Skeletal muscle tissue (tissue), 4 donors: ENCODE measurements around the gene ABCC3. TPM values are rescaled to one million over a fixed set of nuclear protein-coding genes. Genes with fewer than 3 reads are reported as not detected.

Experiments used
- H3K27ac ChIP-seq: one replicate; pipeline ENCODE4 v1.7.0; 2013; ENCODE audit warnings: mild to moderate bottlenecking, low read depth, low read length, inconsistent platforms
- H3K27me3 ChIP-seq, 3 donors: one replicate each; pipeline ENCODE4 v1.7.0; 2013; ENCODE audit warnings: low read length in 3 of 3; ENCODE audit not compliant: control insufficient read depth in 3 of 3, insufficient read depth in 3 of 3
- H3K36me3 ChIP-seq, 3 donors: one replicate each; pipeline ENCODE4 v1.7.0; 2013; ENCODE audit warnings: low read length in 3 of 3; ENCODE audit not compliant: control insufficient read depth in 3 of 3, insufficient read depth in 3 of 3
- H3K4me1 ChIP-seq, 3 donors: one replicate each; pipeline ENCODE4 v1.7.0; 2013; ENCODE audit warnings: low read length in 3 of 3, mild to moderate bottlenecking in 3 of 3; ENCODE audit not compliant: control insufficient read depth in 3 of 3, insufficient read depth in 3 of 3
- H3K4me3 ChIP-seq, 3 donors: one replicate each; pipeline ENCODE4 v1.7.0; 2013; ENCODE audit warnings: low read length in 3 of 3
- H3K9ac ChIP-seq, 3 donors: one replicate each; pipeline ENCODE4 v1.7.0; 2013; ENCODE audit warnings: low read length in 3 of 3, mild to moderate bottlenecking in 3 of 3, moderate library complexity in 2 of 3, low read depth in 1 of 3
- H3K9me3 ChIP-seq, 3 donors: one replicate each; pipeline ENCODE4 v1.7.0; 2013; ENCODE audit warnings: low read length in 3 of 3; ENCODE audit not compliant: control insufficient read depth in 3 of 3
- total RNA-seq: library from RNA; depleted of rRNA; stranded (reverse); fragments of >200 nt; gene quantifications from one replicate; pipeline ENCODE4 v1.2.3, GENCODE V29; 2014
- donor health status: Osteomylitis.

ABCC3 gene
- total RNA-seq, 1 donor from 2014 or later: 1.0 TPM

- Histone ChIP-seq H3K9me3 (no peaks in the 10 kb centered on the region), H3K27me3 (peaks cover 3 to 27% (median 15%) of the 10 kb centered on the region in 3 donors), H3K4me1 (no peaks in the 10 kb centered on the region), H3K4me3 (no peak overlapping the region), H3K27ac (no peak overlapping the region), H3K9ac (no peak overlapping the region), H3K36me3 (no peaks in the 10 kb centered on the region)
Observed at GRCh38 chr17:50618300-50618699, 16.4 kb upstream of the ABCC3 start.

DNA sequence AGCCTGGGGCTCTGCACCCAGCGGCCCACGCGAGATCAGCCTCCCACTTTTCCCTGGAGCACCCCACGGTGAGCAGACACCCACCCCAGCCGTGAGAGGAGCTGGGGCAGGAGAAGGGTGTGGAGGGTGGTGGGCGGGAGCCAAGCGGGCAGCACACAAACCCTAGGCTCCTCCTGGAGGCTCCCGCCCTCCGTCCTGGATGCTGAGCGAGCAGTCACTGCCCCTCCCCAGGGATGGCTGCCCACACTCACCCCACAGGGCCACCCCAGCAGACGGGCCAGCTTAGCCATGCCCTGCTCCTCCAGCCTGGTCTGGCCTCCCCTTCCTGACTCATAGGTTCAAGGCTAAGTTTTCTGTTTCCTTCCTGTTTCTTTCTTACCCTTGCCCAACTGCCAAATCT is 15.7 kb upstream of the ABCC3 start:
- Histone ChIP-seq H3K36me3 (no peaks in the 10 kb centered on the region), H3K9ac (no peak overlapping the region), H3K27me3 (peaks cover 3 to 27% (median 15%) of the 10 kb centered on the region in 3 donors), H3K27ac (no peak overlapping the region), H3K4me3 (no peak overlapping the region), H3K9me3 (no peaks in the 10 kb centered on the region), H3K4me1 (no peaks in the 10 kb centered on the region)

DNA sequence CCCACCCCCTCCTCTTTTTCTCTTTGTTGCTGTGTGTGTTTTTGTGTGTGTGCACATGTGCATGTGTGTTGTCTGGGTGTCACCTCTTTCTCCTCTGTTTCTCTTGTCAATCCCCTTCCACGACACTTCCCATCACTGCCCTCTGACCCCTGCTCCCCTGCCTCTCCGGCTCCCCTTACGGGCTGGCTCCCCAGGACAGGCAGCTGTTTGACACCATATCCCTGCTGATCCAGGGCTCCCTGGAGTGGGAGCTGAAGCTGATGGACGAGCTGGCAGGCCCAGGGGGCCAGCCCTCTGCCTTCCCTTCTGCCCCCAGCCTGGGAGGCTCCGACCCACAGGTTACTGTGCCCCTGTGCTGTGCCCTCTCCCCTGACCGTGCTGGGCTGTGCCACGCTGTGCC is 15.2 kb upstream of the ABCC3 start:
- Histone ChIP-seq H3K27ac (no peak overlapping the region), H3K4me1 (no peaks in the 10 kb centered on the region), H3K4me3 (no peak overlapping the region), H3K9me3 (no peaks in the 10 kb centered on the region), H3K9ac (no peak overlapping the region), H3K36me3 (no peaks in the 10 kb centered on the region), H3K27me3 (peaks cover 3 to 27% (median 15%) of the 10 kb centered on the region in 3 donors)

DNA sequence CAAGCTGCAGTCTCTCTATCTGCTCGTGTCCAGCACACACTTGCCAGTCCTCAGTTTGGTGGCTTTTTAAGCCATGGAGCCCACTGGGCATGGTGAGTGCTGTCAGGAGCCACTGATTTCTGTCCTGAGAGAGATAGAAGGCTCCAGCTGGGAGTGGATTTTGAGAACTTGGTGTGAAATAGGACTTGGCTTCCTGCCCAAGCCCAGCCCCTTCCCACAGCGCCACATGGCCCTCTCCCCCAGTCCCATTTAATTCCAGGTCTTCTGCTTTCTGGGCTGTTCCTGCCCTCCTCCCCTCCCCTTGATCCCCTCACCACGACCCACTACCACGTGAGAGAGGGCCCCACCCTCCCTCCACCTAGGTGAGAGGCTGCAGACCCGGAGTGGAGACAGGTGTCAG is 14.4 kb upstream of the ABCC3 start:
- H3K9me3 ChIP-seq: no peaks in the 10 kb centered on the region
- H3K27ac ChIP-seq: no peak overlapping the region
- no peak overlapping the region for H3K4me3 ChIP-seq
- H3K36me3 ChIP-seq: no peaks in the 10 kb centered on the region
- H3K27me3 ChIP-seq: peaks cover 3 to 27% (median 15%) of the 10 kb centered on the region in 3 donors
- no peaks in the 10 kb centered on the region for H3K4me1 ChIP-seq
- H3K9ac ChIP-seq: no peak overlapping the region

DNA sequence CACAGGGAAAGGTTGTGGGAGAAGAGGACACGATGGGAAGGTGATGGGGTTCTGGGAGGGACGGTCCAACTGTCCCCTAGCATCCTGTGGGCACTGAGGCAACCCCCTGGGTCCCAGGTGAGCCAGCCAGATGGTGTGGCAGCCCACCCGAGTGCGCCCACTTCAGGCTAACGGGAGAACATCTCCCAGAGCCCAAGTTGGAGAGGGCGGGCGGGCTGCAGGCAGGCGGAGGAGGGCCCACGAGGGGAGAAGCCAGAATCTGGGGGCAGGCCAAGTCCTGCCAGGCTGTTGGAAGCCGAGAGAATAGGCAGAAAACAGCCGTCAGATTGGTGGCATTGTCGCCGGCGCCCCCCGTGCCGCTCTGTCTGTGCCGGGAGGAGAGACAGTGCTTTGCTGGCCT is 13.8 kb upstream of the ABCC3 start:
- H3K9ac ChIP-seq: no peak overlapping the region
- H3K4me3 ChIP-seq: no peak overlapping the region
- no peak overlapping the region for H3K27ac ChIP-seq
- no peaks in the 10 kb centered on the region for H3K36me3 ChIP-seq
- H3K27me3 ChIP-seq: peaks cover 3 to 27% (median 15%) of the 10 kb centered on the region in 3 donors
- peaks cover 0 to under 1% (median 0%) of the 10 kb centered on the region in 3 donors for H3K4me1 ChIP-seq
- no peaks in the 10 kb centered on the region for H3K9me3 ChIP-seq

DNA sequence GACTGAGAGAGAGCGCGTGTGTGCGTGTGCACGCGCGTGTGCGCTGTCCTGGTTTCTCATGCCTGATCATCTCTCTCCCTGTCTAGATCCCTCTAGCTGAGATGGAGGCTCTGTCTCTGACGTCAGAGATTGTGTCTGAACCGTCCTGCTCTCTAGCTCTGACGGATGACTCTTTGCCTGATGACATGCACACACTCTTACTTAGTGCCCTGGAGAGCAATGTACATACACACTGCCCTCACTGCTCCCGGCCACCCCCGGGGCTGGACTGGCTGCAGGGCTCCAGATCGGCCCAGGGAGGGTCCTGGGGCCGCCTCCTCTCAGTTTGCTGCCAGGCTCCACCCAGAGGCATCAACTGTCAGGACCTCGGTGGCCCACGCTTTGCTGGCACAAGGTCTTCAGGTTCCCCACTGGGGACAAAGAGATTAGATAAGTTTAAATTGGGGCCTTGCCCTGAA is 13.1 kb upstream of the ABCC3 start:
- Histone ChIP-seq H3K4me3 (no peak overlapping the region), H3K9ac (no peak overlapping the region), H3K4me1 (peaks cover 0 to 8% (median 0%) of the 10 kb centered on the region in 3 donors), H3K9me3 (no peaks in the 10 kb centered on the region), H3K27ac (no peak overlapping the region), H3K27me3 (peaks cover 3 to 24% (median 15%) of the 10 kb centered on the region in 3 donors), H3K36me3 (no peaks in the 10 kb centered on the region)

DNA sequence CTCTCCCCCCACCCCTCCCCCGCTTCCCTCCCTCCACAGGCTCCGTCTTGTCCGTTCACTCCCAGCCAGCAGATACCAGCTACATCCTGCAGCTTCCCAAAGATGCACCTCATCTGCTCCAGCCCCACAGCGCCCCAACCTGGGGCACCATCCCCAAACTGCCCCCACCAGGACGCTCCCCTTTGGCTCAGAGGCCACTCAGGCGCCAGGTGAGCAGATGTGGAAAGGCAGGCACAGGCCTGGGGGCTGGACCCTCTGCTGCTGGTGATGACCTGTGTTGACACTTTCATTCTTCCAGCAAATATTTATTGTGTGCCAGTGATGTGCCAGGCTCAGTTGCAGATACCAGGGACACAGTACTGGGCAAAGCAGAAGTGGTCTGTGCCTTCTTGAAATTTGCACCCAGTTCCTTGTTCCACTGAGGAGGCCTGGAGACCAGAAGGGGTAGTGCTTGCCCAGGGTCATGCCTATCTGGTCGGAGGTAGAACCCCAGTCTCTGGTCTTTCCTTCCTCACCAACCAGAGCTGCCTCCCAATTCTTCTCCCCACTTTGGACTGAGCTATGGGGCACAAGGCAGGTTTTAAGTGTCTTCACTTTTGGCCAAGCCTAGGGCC is 10.3 kb upstream of the ABCC3 start:
- peaks cover 9 to 31% (median 30%) of the 10 kb centered on the region in 3 donors for H3K27me3 ChIP-seq

GRCh38 chr17:50625032-50625871 is 9.4 kb upstream of the ABCC3 start:
- Histone ChIP-seq H3K27ac (no peak overlapping the region), H3K4me3 (no peak overlapping the region), H3K4me1 (peaks cover 0 to 10% (median 0%) of the 10 kb centered on the region in 3 donors), H3K27me3 (peaks cover 9 to 36% (median 34%) of the 10 kb centered on the region in 3 donors), H3K36me3 (no peaks in the 10 kb centered on the region), H3K9me3 (no peaks in the 10 kb centered on the region), H3K9ac (no peak overlapping the region)

More for the DNA sequence above, 10.3 kb upstream of the ABCC3 start:
- Histone ChIP-seq H3K4me1 (peaks cover 0 to 10% (median 0%) of the 10 kb centered on the region in 3 donors), H3K9me3 (no peaks in the 10 kb centered on the region), H3K4me3 (no peak overlapping the region), H3K36me3 (no peaks in the 10 kb centered on the region), H3K27ac (no peak overlapping the region), H3K9ac (no peak overlapping the region)

DNA sequence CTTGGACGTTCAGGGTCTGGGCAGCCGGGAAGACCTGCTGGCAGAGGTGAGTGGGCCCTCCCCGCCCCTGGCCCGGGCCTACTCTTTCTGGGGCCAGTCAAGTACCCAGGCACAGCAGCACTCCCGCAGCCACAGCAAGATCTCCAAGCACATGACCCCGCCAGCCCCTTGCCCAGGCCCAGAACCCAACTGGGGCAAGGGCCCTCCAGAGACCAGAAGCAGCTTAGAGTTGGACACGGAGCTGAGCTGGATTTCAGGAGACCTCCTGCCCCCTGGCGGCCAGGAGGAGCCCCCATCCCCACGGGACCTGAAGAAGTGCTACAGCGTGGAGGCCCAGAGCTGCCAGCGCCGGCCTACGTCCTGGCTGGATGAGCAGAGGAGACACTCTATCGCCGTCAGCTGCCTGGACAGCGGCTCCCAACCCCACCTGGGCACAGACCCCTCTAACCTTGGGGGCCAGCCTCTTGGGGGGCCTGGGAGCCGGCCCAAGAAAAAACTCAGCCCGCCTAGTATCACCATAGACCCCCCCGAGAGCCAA is 8.6 kb upstream of the ABCC3 start:
- H3K9ac ChIP-seq: peak overlapping the region in 1 of 3 donors; percentile 45
- H3K36me3 ChIP-seq: no peaks in the 10 kb centered on the region
- peaks cover 11 to 37% (median 34%) of the 10 kb centered on the region in 3 donors for H3K27me3 ChIP-seq
- no peak overlapping the region for H3K4me3 ChIP-seq
- H3K27ac ChIP-seq: no peak overlapping the region
- no peaks in the 10 kb centered on the region for H3K9me3 ChIP-seq
- H3K4me1 ChIP-seq: peaks cover 0 to 10% (median 0%) of the 10 kb centered on the region in 3 donors
